GM23248 (cell line): ENCODE measurements around the gene TRIP10.

Source experiments
- EZH2 ChIP-seq: fragments of 200-600 bp; sonication (generic); IDR thresholded peaks from 2 replicates; pipeline ENCODE4 v1.6.1; 2018; ENCODE audit warnings: antibody characterized with exemption, mild to moderate bottlenecking; ENCODE audit not compliant: insufficient read depth, poor library complexity, severe bottlenecking
- EZH2phosphoT487 ChIP-seq: fragments of 200-600 bp; sonication (generic); IDR thresholded peaks from 2 replicates; pipeline ENCODE4 v1.6.1; 2018; ENCODE audit warnings: antibody characterized with exemption, moderate library complexity, mild to moderate bottlenecking, low read depth; ENCODE audit not compliant: insufficient read depth

- no peak for TF ChIP-seq EZH2
- TF ChIP-seq EZH2phosphoT487: no peak
Observed at GRCh38 chr19:6707658-6708018, 31.8 kb upstream of the TRIP10 start.
